Esophagus muscularis mucosa (tissue), 4 donors: ENCODE measurements around the gene KDM7A. TPM values are rescaled to one million over a fixed set of nuclear protein-coding genes. Genes with fewer than 3 reads are reported as not detected.
A peak's percentile ranks its signal among the peaks of the same experiment; 100 is the strongest.

Experiments
- DNase-seq: peaks from one replicate; pipeline ENCODE4 v3.0.0-alpha.2; 2017; ENCODE audit errors: extremely low spot score
- H3K27ac ChIP-seq, 4 donors: fragments of 200-600 bp; sonication (generic); replicated peaks in 1 of 4; 1 replicate in 3 of 4; 2 replicates in 1 of 4; pipeline ENCODE4 v1.5.1; 2016 to 2019; ENCODE audit warnings: mild to moderate bottlenecking in 1 of 4
- H3K27me3 ChIP-seq, 4 donors: fragments of 200-600 bp; sonication (generic); one replicate each; pipeline versions ENCODE4 v1.5.1 to v1.6.0; 2016 to 2019
- H3K36me3 ChIP-seq, 4 donors: fragments of 200-600 bp; sonication (generic); one replicate each; pipeline ENCODE4 v1.5.1; 2016 to 2019
- H3K4me1 ChIP-seq, 4 donors: fragments of 200-600 bp; sonication (generic); one replicate each; pipeline ENCODE4 v1.5.1; 2016 to 2019
- H3K4me3 ChIP-seq, 4 donors: fragments of 200-600 bp; sonication (generic); 1 replicate in 2 of 4; 2 replicates in 2 of 4; pipeline ENCODE4 v1.5.1; 2016 to 2019; ENCODE audit warnings: mild to moderate bottlenecking in 4 of 4, moderate library complexity in 1 of 4
- H3K9me3 ChIP-seq, 4 donors: fragments of 200-600 bp; sonication (generic); 1 replicate in 3 of 4; 2 replicates in 1 of 4; pipeline ENCODE4 v1.5.1; 2016 to 2019
- EP300 ChIP-seq: sonication (generic); formaldehyde crosslinking; IDR thresholded peaks from one replicate; pipeline ENCODE4 v1.6.1; 2017; ENCODE audit warnings: antibody characterized with exemption
- POLR2A ChIP-seq: fragments of 450-650 bp; IDR thresholded peaks from one replicate; pipeline ENCODE4 v1.6.1; 2017; ENCODE audit warnings: antibody characterized with exemption, moderate library complexity, mild to moderate bottlenecking, low read depth
- POLR2AphosphoS5 ChIP-seq, 2 donors: sonication (generic); formaldehyde crosslinking; IDR thresholded peaks; one replicate each; pipeline ENCODE4 v1.6.1; 2017; ENCODE audit warnings: antibody characterized with exemption in 2 of 2
- WGBS: methylation state at CpG from one replicate; pipeline ENCODE4 v1.1.5; 2018; 5-methylcytosine and 5-hydroxymethylcytosine counted together
- intact Hi-C: fragments of 100-400 bp; cut with DNase I; formaldehyde crosslinking; loops from one replicate; pipeline ENCODE4 v1.15.1; 2023
- total RNA-seq, 4 donors: library from RNA; depleted of rRNA; stranded (reverse); fragments of >200 nt; gene quantifications; one replicate each; pipeline versions ENCODE4 v1.1.0 to v1.2.1, GENCODE V29; 2016
- TF ChIP-seq, protein P1 (sequence below), 3 experiments: fragments of 200-600 bp in 2 of 3; fragments of 450-650 bp in 1 of 3; sonication (generic) in 2 of 3; IDR thresholded peaks; one replicate each; pipeline ENCODE4 v1.5.1; 2017 to 2019; ENCODE audit warnings: antibody characterized with exemption in 3 of 3, mild to moderate bottlenecking in 2 of 3, moderate library complexity in 1 of 3

The KDM7A gene
- total RNA-seq, 4 donors from 2014 or later: 13.5 to 23.7 (median 19.5) TPM

DNA sequence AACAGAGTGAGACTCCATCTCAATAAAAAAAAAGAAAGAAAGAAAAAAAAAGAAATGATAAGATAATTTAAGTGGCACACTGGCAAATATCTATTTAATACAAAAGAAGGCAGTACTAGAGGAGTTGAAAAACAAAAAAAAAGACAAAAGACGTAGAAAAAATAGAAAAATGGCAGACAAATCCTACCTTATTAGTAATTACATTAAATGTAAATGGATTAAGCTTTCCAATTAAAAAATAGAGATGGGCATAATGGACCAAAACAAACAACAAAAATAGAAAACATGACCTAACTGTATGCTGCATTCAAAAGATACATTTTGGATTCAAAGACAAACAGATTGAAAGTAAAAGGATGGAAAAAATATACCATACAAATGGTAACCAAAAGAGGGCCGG is 108.8 kb downstream of the KDM7A start:
- H3K36me3 ChIP-seq: no peaks in the 10 kb centered on the region
- no peak overlapping the region for H3K27ac ChIP-seq
- TF ChIP-seq, protein P1, sequence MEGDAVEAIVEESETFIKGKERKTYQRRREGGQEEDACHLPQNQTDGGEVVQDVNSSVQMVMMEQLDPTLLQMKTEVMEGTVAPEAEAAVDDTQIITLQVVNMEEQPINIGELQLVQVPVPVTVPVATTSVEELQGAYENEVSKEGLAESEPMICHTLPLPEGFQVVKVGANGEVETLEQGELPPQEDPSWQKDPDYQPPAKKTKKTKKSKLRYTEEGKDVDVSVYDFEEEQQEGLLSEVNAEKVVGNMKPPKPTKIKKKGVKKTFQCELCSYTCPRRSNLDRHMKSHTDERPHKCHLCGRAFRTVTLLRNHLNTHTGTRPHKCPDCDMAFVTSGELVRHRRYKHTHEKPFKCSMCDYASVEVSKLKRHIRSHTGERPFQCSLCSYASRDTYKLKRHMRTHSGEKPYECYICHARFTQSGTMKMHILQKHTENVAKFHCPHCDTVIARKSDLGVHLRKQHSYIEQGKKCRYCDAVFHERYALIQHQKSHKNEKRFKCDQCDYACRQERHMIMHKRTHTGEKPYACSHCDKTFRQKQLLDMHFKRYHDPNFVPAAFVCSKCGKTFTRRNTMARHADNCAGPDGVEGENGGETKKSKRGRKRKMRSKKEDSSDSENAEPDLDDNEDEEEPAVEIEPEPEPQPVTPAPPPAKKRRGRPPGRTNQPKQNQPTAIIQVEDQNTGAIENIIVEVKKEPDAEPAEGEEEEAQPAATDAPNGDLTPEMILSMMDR (IDR thresholded peaks at IDR 0.05): no peak
- TF ChIP-seq POLR2AphosphoS5 (IDR thresholded peaks at IDR 0.05) (no peak), POLR2A (no peak), EP300 (no peak)
- intact Hi-C loops: no loop called here
- DNase-seq: no peak
- no peaks in the 10 kb centered on the region for H3K27me3 ChIP-seq
- peaks cover 0 to 6% (median 2%) of the 10 kb centered on the region in 4 donors for H3K4me1 ChIP-seq
- no peak overlapping the region for H3K4me3 ChIP-seq
- whole genome bisulfite sequencing: 43% methylated on average over 2 of the region's 2 CpGs
- H3K9me3 ChIP-seq: peaks cover 0 to 34% (median 26%) of the 10 kb centered on the region in 4 donors

DNA sequence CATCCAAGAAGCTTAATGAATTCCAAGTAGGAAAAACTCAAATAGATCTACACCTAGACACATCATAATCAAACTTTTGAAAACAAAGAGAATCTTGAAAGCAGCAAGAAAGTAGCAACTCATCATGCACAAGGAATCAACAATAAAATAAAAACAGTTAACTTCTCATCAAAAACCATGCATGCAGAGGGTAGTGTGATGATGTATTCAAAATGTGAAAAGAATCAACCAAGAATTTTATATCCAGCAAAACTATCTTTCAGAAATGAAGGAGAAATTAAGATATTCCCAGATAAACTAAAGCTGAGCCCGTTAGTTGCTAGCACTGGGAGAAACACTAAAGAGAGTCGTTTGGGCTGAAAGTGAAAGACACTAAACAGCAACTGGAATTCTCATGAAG is 109.7 kb downstream of the KDM7A start:
- 48% methylated on average over 2 of the region's 2 CpGs for WGBS
- peaks cover 0 to 11% (median 5%) of the 10 kb centered on the region in 4 donors for H3K4me1 ChIP-seq
- no peaks in the 10 kb centered on the region for H3K36me3 ChIP-seq
- no peak overlapping the region for H3K4me3 ChIP-seq
- no peak overlapping the region for H3K27ac ChIP-seq
- H3K9me3 ChIP-seq: peaks cover 0 to 34% (median 26%) of the 10 kb centered on the region in 4 donors
- no peak for DNase-seq
- TF ChIP-seq, protein P1 (IDR thresholded peaks at IDR 0.05): no peak
- TF ChIP-seq EP300 (no peak), POLR2AphosphoS5 (IDR thresholded peaks at IDR 0.05) (no peak), POLR2A (no peak)
- no peaks in the 10 kb centered on the region for H3K27me3 ChIP-seq
- intact Hi-C loops: no loop called here

DNA sequence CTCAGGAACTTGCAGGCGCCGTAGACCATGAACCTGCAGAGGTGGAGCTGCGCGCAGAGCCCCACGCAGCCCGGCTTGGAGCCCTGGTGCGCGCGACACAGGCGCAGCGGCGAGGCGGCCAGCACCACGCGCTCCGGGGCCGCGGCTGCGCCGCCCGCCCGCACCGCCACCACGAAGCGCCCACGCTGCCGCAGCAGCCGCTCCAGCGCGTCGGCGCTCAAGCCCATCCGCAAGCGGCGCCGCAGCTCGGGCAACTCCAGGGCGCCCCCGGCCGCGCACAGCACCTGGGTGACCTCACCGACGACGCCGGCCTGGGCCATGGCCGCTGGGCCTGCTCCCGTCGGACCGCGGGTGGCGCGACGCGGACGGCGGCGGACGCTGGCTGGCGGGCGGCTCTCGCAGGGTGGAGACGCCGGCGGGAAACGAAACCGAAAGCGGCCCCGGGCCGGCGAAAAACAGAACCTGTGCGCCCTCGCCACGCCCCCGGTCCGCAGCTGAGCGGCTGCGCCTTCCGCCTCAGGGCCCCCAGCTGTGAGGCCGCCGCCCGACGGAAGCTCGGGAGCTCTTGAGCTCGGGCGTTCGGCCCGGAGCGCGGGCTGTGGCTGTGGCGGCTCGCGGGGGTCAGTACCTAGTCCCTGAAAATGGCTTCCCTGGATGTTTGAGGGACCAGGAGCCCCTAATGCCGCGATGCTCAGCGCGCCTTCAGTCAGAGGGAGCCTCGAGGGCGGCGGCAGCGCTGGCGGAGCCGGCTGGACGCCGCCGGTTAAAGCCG is 114.1 kb downstream of the KDM7A start, which contains the start of gene PARP12:
Gene PARP12, minus strand, starts transcription at position 424 of the 772 bp plus-strand sequence. Its CDS starts 104 bp downstream, at position 320.
- DNase-seq: peak; percentile 95
- 2% methylated on average over 21 of the region's 106 CpGs for WGBS
- Histone ChIP-seq H3K27me3 (no peaks in the 10 kb centered on the region), H3K27ac (peak within 1 kb of the TSS; percentile 85 to 91 (median 89)), H3K4me3 (peak within 1 kb of the TSS; percentile 79 to 85 (median 83)), H3K36me3 (no peaks in the 10 kb centered on the region), H3K9me3 (peaks cover 0 to 21% (median 15%) of the 10 kb centered on the region in 4 donors), H3K4me1 (peaks cover 24 to 47% (median 36%) of the 10 kb centered on the region in 4 donors)
- intact Hi-C loops: no loop called here
- TF ChIP-seq POLR2AphosphoS5 (IDR thresholded peaks at IDR 0.05): peak; percentile 68 to 78
- TF ChIP-seq, protein P1 (IDR thresholded peaks at IDR 0.05): no peak

DNA sequence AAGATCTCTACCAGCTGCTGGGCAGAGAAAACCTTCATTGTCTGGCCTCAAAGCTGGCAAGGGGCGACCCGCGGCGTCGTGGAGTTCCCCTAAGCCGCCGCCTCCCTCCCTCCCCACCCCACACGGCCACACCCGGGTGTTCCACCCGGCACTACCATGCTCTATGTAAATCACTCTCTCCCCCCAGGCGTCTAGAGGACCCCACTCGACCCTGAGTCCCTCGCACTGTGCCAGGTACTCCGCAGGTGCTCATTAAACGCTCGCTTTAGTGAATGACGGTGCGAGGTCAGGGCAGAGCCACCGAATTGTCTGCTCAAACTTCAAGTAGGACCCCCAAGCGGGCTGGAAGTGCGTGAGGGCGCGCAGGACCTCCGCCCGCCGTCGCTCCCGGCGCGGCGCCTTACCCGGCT is 114.7 kb downstream of the KDM7A start:
- Histone ChIP-seq H3K27me3 (no peaks in the 10 kb centered on the region), H3K27ac (peak overlapping the region; percentile 85 to 91 (median 89)), H3K9me3 (peaks cover 0 to 16% (median 9%) of the 10 kb centered on the region in 4 donors), H3K4me1 (peaks cover 24 to 47% (median 36%) of the 10 kb centered on the region in 4 donors), H3K4me3 (peak overlapping the region; percentile 79 to 85 (median 83)), H3K36me3 (peaks cover 0 to 6% (median 0%) of the 10 kb centered on the region in 4 donors)
- TF ChIP-seq POLR2A (no peak), POLR2AphosphoS5 (IDR thresholded peaks at IDR 0.05) (no peak), EP300 (no peak)
- TF ChIP-seq, protein P1 (IDR thresholded peaks at IDR 0.05): no peak
- intact Hi-C loops: no loop called here
- DNase-seq: no peak
- 18% methylated on average over 4 of the region's 32 CpGs for WGBS
